GM18526 (cell line): Measurements from ENCODE around the gene ARHGAP10.

Experiments used
- POLR2A ChIP-seq: IDR thresholded peaks from 3 replicates; pipeline ENCODE4 v1.6.1; 2011; ENCODE audit not compliant: insufficient read length; ENCODE audit errors: extremely low read depth

The ARHGAP10 gene

GRCh38 chr4:147854154-147854553 lies 122.3 kb downstream of the ARHGAP10 start:
- TF ChIP-seq POLR2A: no peak

GRCh38 chr4:147855571-147856009 lies 123.7 kb downstream of the ARHGAP10 start:
- TF ChIP-seq POLR2A: no peak

- TF ChIP-seq POLR2A: no peak
These were observed 129.1 kb downstream of the ARHGAP10 start for GRCh38 chr4:147860960-147861359.

GRCh38 chr4:147862043-147862692 lies 130.3 kb downstream of the ARHGAP10 start:
- no peak for TF ChIP-seq POLR2A

- TF ChIP-seq POLR2A: no peak
These were observed 131.3 kb downstream of the ARHGAP10 start for GRCh38 chr4:147863111-147863747.

GRCh38 chr4:147863808-147864472 lies 132.1 kb downstream of the ARHGAP10 start:
- no peak for TF ChIP-seq POLR2A

- no peak for TF ChIP-seq POLR2A
These were observed 132.7 kb downstream of the ARHGAP10 start for GRCh38 chr4:147864607-147865006.

GRCh38 chr4:147865926-147866325 lies 134.0 kb downstream of the ARHGAP10 start:
- TF ChIP-seq POLR2A: no peak

- TF ChIP-seq POLR2A: no peak
These were observed 134.8 kb downstream of the ARHGAP10 start for GRCh38 chr4:147866532-147867271.

- no peak for TF ChIP-seq POLR2A
These were observed 142.2 kb downstream of the ARHGAP10 start for GRCh38 chr4:147874109-147874508.

GRCh38 chr4:147877308-147877771 lies 145.5 kb downstream of the ARHGAP10 start:
- TF ChIP-seq POLR2A: no peak

GRCh38 chr4:147879676-147880075 lies 147.8 kb downstream of the ARHGAP10 start:
- no peak for TF ChIP-seq POLR2A

GRCh38 chr4:147880511-147880910 lies 148.6 kb downstream of the ARHGAP10 start:
- no peak for TF ChIP-seq POLR2A

GRCh38 chr4:147884536-147884935 lies 152.6 kb downstream of the ARHGAP10 start:
- TF ChIP-seq POLR2A: no peak

GRCh38 chr4:147891476-147892115 lies 159.7 kb downstream of the ARHGAP10 start:
- TF ChIP-seq POLR2A: no peak

- TF ChIP-seq POLR2A: no peak
These were observed 167.6 kb downstream of the ARHGAP10 start for GRCh38 chr4:147899512-147899911.

- no peak for TF ChIP-seq POLR2A
These were observed 169.5 kb downstream of the ARHGAP10 start for GRCh38 chr4:147901388-147901787.
